ENCODE measurements around the gene BCAM. TPM values are rescaled to one million over a fixed set of nuclear protein-coding genes. Genes with fewer than 3 reads are reported as not detected.
A peak's percentile ranks its signal among the peaks of the same experiment; 100 is the strongest.
"Not testable (repeated sequence)": the region's sequence is repeated elsewhere in the genome, so short reads cannot be mapped to it uniquely, and the experiment has no call there.

The BCAM gene, protein sequence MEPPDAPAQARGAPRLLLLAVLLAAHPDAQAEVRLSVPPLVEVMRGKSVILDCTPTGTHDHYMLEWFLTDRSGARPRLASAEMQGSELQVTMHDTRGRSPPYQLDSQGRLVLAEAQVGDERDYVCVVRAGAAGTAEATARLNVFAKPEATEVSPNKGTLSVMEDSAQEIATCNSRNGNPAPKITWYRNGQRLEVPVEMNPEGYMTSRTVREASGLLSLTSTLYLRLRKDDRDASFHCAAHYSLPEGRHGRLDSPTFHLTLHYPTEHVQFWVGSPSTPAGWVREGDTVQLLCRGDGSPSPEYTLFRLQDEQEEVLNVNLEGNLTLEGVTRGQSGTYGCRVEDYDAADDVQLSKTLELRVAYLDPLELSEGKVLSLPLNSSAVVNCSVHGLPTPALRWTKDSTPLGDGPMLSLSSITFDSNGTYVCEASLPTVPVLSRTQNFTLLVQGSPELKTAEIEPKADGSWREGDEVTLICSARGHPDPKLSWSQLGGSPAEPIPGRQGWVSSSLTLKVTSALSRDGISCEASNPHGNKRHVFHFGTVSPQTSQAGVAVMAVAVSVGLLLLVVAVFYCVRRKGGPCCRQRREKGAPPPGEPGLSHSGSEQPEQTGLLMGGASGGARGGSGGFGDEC
- total RNA-seq, result not detected

DNA sequence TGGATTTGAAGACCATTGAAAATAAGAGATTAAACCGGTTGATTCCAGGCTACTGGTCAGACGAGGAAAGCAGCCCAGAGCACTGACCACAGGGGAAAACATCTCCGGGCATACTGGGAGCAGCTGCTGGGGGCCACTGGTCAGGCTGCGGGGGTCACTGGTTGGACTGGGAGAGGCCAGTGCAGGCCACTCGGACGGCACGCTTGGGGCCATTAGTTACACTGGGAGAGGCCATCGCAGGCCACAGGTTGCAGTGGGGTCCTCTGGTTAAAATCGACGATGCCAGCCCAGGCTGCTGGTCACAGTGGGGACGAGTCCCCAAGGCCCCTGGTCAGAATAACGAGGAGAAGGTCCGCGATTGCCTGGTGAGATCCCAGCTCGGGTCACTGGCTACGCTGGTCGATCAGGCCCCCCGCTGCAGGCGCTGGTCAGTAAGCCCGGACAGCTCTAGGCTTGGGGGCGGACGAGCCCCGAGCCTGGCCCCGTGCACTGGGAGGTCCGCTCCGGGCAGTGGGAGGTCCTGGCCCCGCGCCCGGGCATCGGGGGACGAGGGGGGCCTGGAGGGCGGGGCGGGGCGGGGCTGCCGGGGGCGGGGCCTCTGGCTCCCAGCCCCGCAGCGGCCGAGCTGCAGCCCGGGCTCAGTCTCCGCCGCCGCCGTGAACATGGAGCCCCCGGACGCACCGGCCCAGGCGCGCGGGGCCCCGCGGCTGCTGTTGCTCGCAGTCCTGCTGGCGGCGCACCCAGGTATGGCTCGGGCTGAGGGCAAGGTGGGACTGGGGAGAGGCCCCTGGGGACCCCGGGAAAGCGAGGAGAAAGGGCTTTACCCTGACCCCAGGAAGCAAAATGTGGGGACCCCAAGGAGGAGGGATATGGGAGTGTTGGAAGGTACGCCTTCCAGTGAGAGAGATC lies at the start of gene BCAM:
BCAM (plus strand) TSS at position 641 of the 909 bp plus-strand sequence; CDS start at position 663, 22 bp downstream.
- no peak for DNase-seq

DNA sequence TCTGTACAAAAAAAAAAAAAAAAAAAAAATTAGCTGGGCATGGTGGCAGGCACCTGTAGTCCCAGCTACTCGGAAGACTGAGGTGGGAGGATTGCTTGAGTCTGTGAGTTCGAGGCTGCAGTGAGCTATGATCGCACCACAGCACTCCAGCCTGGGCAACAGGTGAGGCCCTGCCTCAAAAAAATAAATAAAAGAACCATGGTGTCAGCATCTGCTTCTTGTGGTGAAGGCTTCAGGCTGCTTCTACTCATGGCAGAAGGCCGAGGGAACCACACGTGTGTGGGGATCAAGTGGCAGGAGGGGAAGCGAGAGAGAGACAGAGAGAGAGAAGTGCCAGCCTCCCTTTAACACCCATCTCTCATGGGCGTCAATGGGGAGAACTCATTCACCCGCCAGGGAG lies 46.9 kb upstream of the BCAM start:
- no peak for DNase-seq

DNA sequence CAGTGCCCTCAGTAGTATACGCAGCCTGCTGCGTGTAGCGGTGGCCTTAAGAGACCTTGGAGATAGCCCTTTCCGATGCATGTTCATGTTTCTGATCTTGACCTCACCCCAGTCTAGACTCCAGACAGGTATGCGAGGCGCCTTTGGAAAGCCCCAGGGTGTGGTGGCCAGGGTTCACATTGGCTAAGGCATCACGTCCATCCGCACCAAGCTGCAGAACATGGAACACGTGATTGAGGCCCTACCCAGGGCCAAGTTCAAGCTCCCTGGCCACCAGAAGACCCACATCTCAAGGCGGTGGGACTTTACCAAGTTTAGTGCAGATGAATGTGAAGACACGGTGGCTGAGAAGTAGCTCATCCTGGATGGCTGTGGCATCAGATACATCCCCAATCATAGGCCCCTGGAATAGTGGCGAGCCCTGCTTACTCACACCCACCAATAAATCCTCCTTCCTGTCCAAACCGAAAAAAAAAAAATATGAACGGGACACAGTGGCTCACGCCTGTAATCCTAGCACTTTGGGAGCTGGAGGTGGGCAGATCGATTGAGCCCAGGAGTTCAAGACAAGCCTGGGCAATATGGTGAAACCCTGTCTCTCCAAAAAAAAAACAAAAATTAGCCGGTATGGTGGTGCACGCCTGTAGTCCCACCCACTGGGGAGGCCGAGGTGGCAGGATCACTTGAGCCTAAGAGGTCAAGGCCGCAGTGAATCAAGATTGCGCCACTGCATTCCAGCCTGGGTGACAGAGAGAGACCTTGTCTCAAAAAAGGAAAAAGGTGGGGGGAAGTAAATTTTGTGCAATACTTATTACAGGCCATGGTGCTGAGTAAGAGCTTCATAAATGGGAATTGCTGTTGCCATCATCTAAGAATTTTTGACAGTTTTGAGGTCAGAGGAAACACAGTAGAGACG lies 43.6 kb upstream of the BCAM start:
- DNase-seq, result no peak

DNA sequence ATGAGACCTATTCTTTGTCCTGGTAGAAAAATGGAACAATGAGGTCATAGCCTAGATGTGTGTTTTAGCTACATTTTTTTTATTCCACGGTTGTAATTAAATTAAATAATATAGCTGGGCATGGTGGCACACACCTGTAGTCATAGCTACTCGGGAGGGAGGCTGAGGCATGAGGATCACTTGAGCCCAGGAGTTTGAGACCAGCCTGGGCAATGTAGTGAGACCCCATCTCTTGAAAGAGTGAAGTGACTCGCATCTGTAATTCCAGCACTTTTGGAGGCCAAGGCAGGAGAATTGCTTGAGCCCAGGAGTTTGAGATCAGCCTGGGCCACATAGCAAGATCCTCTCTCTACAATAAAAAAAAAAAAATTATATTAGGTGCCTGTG lies 43.0 kb upstream of the BCAM start:
- DNase-seq, result no peak

DNA sequence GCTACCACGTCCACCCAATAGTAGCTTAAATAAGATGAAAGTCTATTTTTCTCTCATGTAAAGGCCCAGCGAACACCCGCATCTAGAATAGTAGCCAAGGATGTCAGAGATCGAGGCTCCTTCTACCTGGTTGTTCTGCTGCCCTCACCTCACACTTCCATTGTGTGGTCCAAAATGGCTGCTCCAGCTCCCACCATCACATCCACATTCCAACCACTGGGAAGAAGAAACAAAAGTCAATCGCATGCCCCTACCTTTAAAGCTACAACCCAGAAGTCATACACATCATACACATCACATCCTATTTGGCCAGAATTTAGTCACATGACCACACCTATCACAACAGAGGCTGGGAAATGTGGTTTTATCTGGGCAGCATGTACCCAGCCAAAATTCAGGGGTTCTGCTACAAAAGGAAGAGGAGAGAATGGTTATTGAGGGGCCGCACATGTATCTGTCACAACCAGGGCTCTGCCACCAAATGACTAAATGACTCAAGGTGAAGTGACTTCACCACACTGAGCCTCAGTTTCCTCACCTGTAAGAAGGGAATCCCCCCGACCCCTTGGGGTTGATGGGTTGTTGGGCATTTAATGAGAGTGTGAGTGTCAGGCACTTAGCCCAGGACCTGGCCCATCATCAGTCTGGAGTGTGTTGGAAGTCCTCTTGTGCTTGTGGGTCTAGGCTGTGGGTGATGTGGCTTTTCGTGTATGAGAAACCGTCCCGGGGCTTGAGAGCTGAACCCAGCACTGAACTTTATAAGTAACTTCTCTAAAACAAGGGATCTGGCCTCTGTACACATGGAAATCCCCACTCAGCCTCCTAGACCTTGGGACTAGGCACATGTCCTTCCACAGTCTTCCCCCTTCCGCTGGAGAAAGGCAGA lies 41.4 kb upstream of the BCAM start:
- DNase-seq, result no peak

DNA sequence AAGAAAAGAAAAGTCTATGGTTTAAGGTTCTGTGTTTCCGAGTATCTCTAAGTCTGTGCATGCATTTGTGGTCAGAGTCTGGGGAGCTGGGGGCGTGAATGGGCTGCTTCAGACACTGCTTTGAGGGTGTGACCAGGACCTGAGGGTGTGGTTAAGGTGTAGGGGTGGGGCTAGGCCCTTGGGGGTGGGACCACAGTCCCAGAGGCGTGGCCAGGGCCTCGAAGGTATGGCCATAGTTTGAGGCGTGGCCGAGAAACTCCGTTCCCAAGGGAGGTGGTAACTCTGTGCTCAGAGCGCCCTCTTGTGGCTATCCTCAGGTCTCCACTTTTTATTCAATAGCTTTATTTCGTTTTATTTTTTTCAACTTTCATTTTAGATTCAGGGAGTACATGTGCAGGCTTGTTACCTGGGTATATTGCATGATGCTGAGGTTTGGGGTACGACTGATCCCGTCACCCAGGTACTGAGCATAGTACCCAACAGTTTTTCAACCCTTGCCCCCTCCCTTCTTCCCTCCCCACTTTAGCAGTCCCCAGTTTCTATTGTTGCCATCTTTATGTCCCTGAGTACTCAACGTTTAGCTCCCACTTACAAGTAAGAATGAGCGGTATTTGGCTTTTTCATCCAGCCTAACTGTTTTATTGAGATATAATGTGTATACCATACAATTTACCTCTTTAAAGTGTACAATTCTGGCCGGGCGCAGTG lies 38.2 kb upstream of the BCAM start:
- DNase-seq, result peak; percentile 98

DNA sequence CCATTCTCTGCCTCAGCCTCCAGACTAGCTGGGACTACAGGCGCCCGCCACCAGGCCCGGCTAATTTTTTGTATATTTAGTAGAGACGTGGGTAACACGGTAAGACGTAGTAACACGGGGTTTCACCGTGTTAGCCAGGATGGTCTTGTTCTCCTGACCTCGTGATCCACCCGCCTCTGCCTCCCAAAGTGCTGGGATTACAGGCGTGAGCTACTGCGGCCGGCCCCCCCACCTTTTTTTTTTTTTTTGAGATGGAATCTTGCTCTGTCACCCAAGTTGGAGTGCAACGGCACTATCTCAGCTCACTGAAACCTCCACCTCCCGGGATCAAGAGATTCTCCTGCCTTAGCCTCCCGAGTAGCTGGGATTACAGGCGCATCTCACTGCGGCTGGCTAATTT lies 36.8 kb upstream of the BCAM start:
- DNase-seq, result not testable (repeated sequence)

DNA sequence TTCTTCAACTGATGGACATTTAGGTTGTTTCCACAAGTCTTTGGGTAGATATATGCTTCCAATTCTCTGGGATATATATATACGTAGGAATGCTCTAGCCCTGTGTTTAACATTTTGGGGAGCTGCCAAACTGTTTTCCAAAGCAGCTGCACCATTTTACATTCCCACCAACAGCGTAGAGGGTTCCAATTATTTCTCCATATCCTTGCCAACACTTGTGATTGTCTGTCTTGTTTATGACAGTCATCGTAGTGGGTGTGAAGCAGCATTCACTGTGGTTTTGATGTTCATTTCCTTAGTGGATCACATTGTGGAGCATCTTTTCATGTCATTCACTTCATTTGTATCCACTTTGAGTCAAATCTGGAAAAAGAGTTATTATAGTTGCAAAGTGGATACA lies 35.9 kb upstream of the BCAM start:
- DNase-seq, result no peak

DNA sequence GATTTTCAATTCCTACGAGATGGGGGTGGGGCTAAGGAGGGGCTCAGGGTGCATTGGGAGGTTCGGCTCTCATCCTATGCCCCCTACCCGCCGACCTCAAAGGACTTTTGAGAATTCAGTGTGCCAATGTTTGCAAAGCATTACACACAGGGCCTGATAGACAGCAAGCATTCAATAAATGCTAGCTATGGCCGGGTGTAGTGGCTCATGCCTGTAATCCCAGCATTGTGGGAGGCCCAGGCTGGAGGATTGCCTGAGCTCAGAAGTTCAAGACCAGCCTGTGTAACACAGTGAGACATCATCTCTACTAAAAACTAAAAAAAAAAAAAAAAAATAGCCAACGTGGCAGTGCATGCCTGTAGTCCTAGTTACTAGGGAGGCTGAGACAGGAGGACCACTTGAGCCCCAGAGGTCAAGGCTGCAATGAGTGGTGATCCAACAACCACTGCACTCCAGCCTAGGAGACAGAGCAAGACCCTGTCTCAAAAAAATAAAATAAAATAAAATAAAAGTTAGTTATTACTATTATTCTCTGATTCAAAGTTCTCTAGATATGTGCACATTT lies 33.1 kb upstream of the BCAM start:
- DNase-seq, result no peak

DNA sequence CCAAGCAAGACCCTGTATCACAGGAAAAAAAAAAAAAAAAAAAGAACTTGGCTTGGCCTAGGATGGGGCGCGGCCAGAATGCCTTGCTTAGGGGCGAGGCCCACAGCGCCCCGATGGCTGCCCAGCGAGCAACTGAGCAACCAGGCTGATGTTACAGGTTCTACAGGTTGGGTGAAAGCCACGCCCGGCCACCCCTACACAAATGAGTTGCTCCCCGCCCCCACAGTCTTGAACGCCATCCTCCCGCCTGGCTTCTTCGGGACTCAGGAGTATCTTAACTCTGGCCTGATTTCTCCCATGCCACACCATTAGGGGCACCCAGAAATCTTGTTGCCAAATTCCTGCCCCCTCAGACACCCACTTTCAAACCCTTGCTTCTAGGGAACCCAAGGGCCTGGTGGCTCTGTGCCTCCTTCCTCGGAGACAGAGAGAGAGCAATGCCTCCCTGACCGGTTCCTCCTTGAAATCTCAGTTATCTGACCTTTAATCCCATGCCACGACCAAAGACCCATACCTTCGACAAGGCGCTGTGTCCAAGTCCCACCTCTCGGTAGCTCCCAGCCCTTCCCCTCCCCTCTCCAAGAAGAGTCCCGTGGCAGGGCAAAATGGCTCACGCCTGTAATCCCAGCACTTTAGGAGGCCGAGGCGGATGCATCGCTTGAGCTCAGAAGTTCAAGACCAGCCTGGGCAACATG lies 32.4 kb upstream of the BCAM start:
- DNase-seq, result no peak

DNA sequence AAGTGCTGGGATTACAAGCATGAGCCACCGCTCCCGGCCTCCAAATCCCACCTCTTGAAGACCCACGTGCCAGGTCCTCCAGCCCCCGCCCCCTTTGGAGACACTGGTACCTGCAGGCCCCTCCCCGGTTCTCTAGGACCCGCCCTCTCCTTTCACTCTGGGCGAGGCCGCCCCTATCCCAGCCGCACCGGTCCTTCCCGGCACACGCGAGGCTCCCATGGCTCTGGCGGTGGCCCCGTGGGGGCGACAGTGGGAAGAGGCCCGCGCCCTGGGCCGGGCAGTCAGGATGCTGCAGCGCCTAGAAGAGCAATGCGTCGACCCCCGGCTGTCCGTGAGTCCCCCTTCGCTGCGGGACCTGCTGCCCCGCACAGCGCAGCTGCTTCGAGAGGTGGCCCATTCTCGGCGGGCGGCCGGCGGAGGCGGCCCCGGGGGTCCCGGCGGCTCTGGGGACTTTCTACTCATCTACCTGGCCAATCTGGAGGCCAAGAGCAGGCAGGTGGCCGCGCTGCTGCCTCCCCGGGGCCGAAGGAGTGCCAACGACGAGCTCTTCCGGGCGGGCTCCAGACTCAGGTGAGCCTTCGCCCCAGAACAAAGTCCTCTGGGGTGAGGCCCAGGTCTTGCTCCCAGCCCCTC lies 31.1 kb upstream of the BCAM start, which contains the start of gene CBLC:
CBLC (plus strand) TSS at position 176 of the 633 bp plus-strand sequence; CDS start at position 218, 42 bp downstream.
- no peak for DNase-seq

DNA sequence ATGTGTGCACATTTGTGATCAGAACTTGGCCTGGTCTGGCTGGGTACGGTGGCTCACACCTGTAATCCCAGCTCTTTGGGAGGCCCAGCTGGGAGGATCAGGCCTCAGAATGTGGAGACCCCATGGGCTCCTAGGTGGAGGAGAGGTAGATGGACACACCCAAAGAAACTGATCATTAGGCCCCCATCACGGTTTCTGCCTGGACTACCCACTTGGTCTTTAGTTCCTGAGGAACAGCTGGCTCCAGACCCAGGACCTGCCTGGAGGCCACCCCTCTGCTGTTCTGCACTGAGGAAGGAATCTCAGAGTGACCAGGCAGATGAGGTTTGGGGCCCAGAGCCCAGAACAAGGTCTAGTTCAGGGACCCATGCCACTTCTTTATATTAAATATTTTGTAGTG lies 29.8 kb upstream of the BCAM start:
- no peak for DNase-seq

DNA sequence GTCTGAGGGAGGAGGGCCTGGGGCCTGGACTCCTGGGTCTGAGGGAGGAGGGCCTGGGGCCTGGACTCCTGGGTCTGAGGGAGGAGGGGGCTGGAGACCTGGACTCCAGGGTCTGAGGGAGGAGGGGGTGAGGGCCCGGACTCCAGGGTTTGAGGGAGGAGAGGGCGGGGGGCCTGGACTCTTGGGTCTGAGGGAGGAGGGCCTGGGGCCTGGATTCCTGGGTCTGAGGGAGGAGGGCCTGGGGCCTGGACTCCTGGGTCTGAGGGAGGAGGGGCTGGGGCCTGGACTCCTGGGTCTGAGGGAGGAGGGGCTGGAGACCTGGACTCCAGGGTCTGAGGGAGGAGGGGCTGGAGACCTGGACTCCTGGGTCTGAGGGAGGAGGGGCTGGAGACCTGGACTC lies 27.2 kb upstream of the BCAM start:
- not testable (repeated sequence) for DNase-seq

DNA sequence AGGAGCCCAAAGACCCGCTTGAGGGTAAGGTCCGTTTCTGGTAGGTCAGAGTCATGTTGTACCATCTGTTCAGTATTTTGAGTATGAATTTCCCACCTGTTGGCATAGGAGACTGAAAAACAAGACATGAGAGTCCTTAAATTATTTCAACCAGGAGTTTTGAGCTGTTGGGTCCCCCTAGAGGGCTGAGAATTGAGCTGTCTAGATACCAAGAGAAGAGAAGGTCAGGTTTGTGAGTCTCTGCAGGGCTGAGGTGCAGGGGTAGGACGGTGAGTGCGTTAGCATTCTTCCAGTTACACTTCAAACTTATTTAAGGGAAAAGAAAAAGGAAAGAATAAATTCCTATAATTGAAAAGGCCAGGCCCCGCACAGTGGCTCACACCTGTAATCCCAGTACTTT lies 26.2 kb upstream of the BCAM start:
- no peak for DNase-seq

DNA sequence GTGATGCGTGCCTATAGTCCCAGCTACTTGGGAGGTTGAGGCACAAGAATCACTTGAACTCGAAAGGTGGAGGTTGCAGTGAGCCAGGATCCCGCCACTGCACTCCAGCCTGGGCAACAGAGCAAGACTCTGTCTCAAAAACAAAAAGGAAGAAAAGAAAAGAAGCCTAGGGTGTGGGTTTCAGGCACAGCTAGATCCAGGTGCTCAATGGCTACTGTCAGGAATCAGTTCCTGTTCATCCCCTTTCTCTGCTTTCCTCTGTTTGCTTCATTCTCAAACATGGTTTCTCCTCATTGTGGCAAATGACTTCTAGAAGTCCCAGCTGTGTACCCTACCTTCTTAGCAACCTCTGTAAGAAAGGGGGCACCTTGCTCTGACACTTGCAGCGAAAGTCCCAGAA lies 25.4 kb upstream of the BCAM start:
- no peak for DNase-seq

DNA sequence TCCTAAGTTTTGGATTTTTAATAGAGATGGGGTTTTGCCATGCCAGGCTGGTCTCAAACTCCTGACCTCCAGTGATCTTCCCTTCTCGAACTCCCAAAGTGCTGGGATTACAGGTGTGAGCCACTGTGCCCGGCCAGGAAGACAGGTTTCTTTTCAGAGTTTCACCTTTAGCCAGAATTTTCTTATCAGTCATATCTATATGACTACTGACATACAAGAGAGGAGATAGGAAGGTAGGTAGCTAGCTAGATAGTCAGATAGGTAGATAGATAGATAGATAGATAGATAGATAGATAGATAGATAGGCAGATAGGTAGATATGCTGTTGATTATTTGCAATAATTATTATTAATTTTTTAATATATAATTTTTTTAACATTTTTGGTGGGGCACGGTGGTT lies 23.6 kb upstream of the BCAM start:
- no peak for DNase-seq

DNA sequence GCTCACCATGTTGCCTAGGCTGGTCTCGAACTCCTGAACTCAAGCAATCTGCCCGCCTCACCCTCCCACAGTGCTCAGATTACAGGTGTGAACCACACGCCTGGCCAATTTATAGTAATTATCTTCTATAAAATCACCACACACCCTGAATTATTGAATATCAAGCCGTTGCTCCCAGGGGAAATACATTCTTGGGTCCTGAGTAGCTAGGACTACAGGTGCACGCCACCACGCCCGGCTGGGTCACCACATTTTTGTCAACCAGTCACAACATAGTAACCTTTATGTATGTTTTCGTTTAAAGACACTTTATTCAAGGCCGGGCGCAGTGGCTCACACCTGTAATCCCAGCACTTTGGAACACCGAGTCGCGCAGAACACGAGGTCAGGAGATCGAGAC lies 22.9 kb upstream of the BCAM start:
- no peak for DNase-seq

DNA sequence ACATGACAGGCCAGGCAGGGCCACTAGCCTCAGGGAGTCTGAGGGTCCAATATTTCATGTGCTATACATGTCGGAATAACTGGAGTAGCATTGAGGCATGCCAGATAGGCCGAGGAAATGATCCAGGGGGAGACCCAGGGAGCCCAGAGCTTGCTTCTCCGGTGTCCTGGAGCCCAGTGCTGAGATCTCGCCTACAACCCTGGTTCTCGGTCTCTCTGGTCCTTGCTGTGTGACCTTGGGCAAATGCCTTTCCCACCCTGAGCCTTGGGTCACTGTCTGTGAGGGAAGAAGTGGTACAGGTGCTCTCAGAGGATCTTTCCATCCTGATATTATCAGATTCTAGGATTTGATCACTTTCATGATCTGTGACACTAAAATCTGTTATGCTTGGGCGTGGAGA lies 19.9 kb upstream of the BCAM start:
- no peak for DNase-seq

DNA sequence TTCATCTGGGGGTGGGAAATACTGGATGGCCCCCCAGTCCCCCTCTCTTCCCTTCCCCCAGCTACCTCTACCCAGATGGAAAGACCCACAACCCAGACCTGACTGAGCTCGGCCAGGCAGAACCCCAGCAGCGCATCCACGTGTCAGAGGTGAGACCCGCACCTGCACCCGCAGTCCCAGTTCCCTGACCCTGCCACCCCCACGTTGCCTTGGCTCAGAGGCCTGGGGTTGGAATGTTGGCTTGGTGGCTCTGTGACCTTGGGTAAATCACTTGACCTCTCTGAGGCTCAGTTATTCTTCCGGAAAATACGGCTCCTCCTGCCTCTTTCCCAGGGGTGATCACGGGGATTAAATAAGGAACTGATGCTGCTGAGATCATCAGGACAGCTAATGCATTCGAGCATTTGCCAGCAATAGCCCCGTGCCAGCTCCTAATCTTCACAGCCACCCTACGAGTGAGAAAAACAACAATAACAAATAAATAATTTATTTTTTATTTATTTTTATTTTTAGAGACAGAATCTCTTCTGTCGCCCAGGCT lies 18.9 kb upstream of the BCAM start:
- DNase-seq, result no peak

Measured in effector CD4-positive, alpha-beta T cell (primary cell).